COR-L47 (cell line): Measurements from ENCODE around the gene IGFBPL1.
A peak's percentile ranks its signal among the peaks of the same experiment; 100 is the strongest.

Experiments
- DNase-seq: peaks from one replicate; lab custom pipeline; 2025; lab: John Stamatoyannopoulos, UW

IGFBPL1 gene

GRCh38 chr9:38396371-38396671 is 27.9 kb downstream of the IGFBPL1 start:
- DNase-seq = no peak

GRCh38 chr9:38395653-38396370 is 28.4 kb downstream of the IGFBPL1 start:
- DNase-seq = no peak

DNA sequence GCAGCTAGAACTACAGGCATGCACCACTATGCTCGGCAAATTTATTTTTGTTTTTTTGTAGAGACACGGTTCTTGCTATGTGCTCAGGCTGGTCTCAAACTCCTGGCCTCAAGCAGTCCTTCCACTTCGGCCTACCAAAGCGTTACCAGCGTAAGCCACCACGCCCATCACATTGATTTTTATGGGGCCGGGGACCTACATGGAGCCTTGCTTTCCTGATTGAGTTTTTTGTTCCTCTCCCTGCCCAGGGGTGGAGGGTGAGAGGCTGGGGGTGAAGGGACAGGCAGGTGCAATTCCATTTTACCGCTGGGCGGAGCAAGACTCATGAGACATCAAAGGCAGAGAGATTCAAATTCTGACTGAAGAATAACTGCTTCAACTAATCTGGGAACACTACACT is 29.8 kb downstream of the IGFBPL1 start:
- DNase-seq = no peak

GRCh38 chr9:38393128-38393796 is 31.0 kb downstream of the IGFBPL1 start:
- DNase-seq = no peak

GRCh38 chr9:38392235-38393127 is 31.8 kb downstream of the IGFBPL1 start, which contains the start of gene ALDH1B1:
Gene ALDH1B1 (plus strand): TSS chr9:38392702. CDS start chr9:38395749, 3,047 bp downstream.
- peak; percentile 79 for DNase-seq

GRCh38 chr9:38391278-38392118 is 32.8 kb downstream of the IGFBPL1 start:
- DNase-seq = no peak

- DNase-seq = no peak
These were observed 33.4 kb downstream of the IGFBPL1 start for GRCh38 chr9:38390851-38391250.

GRCh38 chr9:38390442-38390841 is 33.8 kb downstream of the IGFBPL1 start:
- no peak for DNase-seq

- DNase-seq = no peak
These were observed 34.9 kb downstream of the IGFBPL1 start for GRCh38 chr9:38389313-38389712.

DNA sequence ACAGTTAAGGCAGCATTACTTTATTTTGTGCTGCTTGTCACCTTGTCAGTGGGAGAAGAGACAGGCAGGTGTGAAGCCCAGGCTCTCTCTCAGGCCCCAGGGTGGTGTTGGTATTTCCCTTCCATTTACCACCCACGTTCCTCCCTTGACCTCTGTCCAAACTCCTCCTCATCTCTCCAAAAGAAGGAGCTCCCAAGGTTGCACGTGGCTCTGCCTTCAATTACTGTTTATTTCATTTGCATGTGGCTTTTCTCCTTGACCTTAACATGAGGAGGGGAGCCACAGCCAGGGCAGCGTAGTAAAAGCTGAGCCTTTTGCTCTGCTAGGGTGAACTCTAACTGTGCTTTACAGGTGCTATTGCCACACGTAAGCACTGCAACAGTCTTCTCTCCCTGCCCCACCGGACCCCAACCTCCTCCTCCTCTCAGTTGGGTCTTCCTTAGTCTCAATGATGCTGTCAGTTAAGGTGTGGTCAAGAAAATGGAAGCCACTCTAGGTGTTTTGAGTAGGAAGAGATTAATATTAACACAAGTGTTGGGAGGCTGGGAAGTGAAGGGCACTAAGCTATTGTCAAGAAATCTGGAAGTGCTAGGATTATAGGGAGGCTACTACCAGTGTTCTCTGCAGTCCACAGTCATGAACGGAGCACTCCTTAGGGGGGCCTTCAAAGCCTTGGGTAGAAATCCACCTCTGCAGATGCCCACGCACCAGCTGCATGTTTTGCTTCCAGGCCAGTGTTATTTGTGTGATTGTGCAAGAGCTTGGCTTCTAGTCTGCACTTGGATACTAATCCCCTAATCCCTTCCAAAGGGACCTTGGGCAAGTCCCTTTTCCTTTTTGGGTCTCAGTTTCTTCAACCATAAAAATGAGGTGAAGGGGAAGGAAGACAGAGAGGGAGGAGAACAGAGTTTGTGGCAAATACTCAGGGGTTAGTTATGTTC is 35.7 kb downstream of the IGFBPL1 start:
- no peak for DNase-seq

- no peak for DNase-seq
These were observed 36.5 kb downstream of the IGFBPL1 start for GRCh38 chr9:38387751-38388150.

DNA sequence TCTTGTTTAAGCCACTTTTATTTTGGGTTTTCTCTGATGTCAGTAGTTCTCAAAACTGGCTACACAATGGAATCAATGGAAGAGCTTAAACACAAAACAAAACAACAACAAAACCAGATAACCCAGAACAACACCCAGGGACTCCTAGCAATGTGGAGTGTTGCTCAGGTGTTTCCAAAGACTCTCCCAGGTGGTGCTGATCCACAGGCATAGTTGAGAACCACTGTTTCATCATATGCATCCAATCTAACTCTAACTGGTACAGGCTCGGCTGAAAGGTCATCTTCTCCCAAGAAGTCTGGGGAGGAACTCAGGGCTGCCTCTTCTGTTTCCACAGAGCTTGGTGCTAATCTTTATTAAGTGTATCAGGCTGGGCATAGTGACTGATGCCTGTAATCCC is 37.2 kb downstream of the IGFBPL1 start:
- DNase-seq = no peak

- no peak for DNase-seq
These were observed 37.8 kb downstream of the IGFBPL1 start for GRCh38 chr9:38386319-38386895.

- DNase-seq = no peak
These were observed 38.4 kb downstream of the IGFBPL1 start for GRCh38 chr9:38385896-38386295.

- no peak for DNase-seq
These were observed 39.0 kb downstream of the IGFBPL1 start for GRCh38 chr9:38384990-38385848.

DNA sequence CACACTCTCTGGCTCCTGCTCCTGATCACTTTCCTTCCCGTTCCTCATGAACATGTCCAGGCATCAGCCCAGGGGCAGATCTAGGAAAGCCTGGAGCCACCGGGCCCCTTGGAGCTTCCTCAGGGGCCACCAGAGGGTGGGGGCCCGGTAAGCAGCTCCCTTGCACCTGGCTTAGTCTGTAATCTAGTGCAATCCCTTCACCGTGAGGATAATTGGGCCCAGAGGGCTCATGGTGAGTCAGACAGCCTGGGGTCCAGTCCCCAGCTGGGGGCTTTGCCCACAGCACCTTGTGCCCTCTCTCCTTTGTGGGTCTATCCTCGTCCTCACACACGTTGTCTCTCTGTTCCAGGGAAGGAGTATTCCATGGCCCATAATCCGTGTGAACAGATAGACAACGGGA is 42.1 kb downstream of the IGFBPL1 start:
- DNase-seq = no peak

- DNase-seq = peak; percentile 95
These were observed 43.3 kb downstream of the IGFBPL1 start for GRCh38 chr9:38380872-38381534.

- DNase-seq = peak; percentile 58
These were observed 43.9 kb downstream of the IGFBPL1 start for GRCh38 chr9:38380230-38380871.
